Activated CD4-positive, CD25-positive, alpha-beta regulatory T cell treated with anti-CD3 and anti-CD28 coated beads, Interleukin-2, amount 50 U/mL, for 72 hours (primary cell): ENCODE data around the gene LETM1.
A peak's percentile ranks its signal among the peaks of the same experiment; 100 is the strongest.

ENCODE experiments used
- DNase-seq: peaks from one replicate; pipeline ENCODE4 v3.0.0; 2021

LETM1 gene

GRCh38 chr4:1823545-1823932 lies 32.4 kb downstream of the LETM1 start:
- DNase-seq, result no peak

DNA sequence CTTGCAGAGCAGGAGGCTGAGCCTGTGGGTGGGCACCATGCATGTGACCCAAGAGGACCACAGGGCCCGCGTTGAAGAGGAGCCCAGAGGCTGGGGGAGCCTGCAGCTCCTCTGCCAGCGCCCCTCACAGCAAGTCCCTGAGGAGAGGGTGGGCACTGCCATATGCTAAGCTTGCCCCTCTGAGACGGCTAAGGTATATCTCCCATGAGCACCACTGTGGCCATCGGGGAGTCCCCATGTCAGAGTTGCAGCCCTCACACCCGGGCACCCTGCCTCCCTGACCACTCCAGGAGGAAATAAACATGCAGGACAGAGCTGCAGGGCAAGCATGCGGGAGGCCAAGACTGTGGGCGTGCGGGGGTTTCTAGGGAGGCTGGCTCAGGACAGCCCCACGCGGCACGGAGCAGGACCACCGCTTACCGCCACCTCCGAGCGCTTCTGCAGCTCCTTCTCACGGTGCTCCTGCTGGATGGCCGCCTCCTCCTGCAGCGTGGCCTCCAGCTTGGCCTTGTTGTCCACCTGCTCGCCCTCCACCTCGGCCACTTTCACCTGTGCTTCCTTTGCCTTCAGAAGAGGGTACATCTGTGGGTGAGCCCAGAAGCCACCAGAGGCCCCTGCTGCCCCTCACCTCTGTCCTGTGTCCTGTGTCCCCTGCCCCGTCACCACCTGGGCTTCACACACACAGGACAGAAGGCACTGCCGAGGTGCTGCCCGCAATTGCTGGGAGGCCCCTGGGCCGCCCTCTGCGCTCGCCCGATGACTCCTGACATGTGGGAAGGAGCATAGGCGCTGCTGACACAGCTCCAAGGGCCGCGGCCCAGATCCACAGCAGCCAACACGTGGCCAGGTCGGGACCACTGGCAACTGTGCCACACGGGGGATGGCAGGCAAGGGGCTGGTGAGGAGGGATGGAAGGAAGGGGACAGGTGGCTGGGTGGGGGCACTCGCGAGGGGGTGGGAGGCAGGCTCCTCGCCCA lies 33.1 kb downstream of the LETM1 start:
- DNase-seq, result no peak

GRCh38 chr4:1821679-1822567 lies 34.0 kb downstream of the LETM1 start:
- DNase-seq, result no peak

GRCh38 chr4:1819816-1820215 lies 36.1 kb downstream of the LETM1 start:
- DNase-seq, result no peak

DNA sequence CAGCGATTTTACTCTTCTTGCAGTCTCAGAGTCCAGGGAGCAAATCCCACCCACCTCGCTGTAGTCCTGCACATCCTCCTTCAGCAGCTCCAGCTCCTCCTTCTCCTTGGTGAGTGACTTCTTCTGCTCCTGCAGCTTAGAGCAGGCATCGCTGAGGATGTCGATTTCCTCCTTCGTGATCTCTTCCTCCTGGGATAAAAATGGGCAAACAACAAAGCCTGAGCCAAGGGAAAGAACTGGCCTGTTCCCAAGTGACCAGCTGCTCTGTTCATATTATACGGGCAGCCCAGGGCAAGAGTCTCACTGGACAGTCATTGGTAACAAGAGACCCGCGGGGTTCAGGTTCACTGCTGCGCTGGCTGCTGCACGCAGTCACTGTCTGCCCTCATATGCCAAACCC lies 36.7 kb downstream of the LETM1 start:
- DNase-seq, result no peak

DNA sequence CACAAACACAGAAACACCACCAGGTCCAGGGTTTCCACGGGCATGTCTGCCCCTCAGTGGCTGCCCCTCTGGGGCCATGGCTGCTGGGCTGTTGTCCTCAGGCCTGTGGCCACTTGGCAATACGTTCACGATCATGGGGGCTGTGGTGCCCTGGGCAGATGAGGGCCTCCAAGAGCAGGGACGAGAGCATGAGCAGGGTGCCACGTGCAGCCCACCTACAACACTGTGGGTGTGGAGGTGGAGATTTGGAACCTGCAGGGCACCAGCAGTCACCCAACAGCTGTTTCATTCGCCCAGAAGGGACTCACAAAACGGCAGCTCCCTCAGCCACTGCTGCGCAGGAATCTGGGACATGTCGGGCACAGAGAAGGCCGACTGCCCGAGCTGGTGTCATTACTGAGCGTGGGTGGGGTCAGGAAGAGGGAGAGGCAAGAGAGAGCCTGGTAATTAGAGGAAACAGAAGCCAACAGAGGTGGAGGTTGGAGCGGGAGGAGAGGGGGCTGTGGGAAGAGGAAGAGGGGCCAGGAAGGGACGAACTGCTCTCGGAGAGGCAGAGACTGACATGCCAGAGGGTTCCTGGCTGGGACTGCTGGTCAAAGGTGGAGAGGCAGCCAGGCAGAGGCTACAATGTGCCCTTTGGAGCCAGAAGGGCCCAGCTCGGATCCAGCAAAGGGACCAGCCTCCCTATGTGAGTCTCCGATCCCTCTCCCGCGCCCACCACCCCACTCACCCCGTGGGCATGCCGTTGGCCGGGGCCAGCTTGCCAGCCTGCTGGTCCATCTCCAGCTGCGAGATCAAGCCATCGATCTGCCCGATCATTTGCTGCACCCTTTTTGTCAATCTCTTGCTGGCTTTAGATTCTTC lies 39.7 kb downstream of the LETM1 start:
- no peak for DNase-seq

DNA sequence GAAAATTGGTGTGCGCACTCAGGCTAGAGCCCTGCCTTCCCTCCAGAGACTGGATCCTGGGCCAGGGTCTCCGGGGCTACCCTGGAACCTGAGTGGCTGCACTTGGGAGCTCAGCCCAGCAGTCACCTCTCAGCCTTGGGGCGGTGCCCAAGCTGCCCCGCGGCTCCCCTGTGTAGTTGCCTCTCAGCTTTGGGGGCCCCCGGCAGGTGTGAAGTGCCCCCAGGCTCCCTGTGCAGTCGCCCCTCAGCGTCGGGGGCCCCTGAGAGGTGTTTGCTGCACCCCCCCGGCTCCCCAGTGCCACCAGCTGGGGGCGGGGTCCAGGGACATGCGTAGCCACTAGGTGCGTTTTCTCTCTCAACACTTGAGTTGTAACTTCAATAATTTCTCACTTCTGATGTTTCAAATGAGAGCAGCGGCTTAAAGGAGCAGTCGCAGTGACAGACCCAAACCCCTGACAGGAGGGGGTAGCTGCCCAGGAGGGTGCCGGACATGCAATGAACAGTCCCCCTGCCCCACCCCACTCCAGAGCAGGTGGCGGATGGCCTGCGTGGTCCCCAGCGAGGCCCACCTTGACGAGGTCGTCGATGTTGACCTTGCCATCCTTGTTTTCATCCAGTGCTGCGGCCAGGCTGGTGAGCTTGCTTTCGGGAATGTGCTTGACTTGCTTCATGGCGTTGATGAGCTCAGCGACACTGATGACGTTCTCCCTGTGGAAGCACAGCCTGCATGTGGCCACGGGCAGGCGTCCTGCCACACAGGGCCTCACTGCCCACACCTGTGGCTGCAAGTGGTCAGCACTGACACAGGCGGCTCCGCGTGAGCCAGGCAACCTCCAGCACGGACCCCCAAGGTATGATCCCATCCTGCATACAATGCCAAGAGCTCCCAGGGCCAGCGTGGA lies 40.6 kb downstream of the LETM1 start:
- DNase-seq, result no peak

- DNase-seq, result no peak
Measured at GRCh38 chr4:1814453-1814852, 41.5 kb downstream of the LETM1 start.

GRCh38 chr4:1813915-1814314 lies 42.0 kb downstream of the LETM1 start:
- DNase-seq, result no peak

DNA sequence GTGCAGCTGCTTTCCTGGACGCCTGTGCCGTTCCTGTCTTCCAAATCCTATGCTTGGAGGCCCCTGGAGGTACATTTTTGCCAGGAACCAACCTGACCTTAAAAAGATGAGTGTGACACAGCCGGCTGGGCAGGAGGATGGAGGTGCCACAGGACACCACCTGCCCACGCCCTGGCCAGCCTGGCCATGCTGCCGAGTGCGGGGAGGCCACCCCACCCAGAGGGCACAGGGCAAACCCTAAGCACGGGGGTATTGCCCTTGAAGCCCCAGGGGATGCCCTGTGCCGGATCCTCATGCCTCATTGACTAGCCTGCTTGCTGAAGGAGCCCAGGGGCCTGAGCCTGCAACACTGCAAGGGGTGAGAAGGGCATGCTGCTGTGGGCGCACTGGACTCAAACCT lies 42.7 kb downstream of the LETM1 start:
- no peak for DNase-seq

- no peak for DNase-seq
Measured at GRCh38 chr4:1812720-1813119, 43.2 kb downstream of the LETM1 start.

DNA sequence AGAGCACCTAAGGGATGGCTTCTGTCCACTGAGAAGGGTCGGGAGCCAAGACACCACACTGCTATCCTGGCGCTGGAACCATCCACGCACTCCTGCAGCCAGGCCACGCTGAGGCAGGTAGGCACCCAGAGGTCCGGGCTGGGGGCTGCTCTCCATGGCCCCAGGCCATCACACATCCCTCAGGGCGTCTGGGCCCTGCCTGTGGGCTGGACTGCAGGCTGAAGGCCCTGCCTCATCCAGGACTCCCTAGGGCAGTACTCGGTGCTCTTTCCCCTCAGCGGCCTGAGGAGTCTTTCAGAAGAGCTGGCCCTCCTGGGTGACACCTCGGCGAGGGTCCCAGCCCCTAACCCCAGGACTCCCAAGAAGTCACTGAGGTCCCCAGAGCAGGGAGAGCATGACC lies 45.2 kb downstream of the LETM1 start:
- DNase-seq, result no peak

DNA sequence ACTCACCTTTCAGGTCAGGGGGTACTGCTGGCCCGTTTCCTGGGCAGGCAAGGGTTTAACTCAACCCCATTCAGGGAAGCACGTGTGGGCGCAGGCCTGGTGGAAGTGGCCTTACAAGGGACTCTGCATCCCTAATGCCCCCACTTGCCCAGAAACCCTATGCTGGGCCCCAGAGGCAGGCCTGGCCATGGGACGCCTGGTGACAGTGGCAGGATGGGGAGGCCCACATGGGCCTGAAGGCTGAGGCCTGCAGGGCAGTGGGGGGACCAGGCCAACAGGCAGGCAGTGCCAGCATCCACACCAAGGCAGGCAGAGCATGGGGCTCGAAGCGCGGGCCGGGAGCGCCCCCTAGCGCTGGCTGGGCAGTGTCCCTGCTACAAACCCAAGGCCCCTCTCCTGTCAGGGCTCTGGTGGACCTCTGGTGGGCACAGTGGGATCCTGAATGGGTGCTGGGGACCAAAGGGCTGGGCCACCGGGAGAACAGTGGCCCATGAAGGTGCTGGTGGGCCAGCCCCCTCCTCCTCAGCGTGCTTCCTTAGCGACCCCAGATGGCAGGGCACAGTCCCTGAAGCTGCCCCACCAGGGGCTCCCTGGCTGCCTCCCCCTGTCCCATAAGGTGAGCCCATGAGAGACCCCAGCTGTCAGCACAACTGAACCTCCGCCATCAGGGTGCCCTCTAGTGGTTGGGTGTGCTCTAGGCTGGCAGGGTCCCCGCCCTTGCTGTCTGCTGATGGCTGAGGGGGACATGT lies 46.0 kb downstream of the LETM1 start:
- peak; percentile 81 for DNase-seq

DNA sequence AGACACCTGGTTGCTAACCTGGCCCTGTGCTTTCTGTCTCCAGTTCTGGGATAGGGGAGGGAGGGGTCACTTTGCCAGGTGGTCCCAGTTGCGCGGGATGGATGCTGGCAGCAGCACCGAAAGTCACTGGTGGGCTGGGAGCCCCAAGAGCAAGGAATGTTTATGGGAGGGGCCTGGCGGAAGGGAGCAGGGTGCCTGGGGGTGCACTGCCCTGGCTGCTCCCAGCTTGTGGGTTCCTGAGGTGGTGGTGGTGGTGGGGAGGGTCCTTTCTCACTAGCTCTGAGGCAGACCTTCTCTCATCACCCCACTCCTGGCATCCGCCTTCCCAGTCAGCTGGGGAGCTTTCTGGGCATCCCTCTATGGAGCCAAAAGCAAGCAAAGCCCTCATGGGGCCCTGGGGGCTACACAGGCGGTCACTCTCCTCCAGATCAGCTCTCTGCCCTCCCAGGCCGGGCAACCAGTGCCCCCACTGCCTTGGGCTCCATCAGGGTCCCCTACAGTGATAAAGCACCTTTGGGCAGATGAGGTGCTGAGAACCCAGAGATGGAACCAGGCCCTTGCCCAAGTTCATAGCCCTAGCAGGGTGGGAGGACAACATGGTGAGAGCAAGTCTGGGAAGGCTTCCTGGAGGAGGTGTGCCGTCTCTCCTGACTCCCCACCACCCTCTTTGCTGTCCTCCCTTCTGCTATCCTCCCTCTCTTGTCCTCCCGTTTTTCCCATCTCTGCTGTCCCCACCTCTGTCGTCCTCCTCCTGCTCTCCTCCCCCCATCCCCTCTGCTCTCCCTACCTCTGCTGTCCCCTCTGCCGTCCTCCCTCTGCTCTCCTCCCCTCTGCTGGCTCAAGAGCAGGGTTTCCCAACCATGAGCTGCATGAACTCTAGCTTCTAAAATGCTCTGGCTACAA lies 46.9 kb downstream of the LETM1 start:
- no peak for DNase-seq

- DNase-seq, result no peak
Measured at GRCh38 chr4:1808396-1808795, 47.6 kb downstream of the LETM1 start.

DNA sequence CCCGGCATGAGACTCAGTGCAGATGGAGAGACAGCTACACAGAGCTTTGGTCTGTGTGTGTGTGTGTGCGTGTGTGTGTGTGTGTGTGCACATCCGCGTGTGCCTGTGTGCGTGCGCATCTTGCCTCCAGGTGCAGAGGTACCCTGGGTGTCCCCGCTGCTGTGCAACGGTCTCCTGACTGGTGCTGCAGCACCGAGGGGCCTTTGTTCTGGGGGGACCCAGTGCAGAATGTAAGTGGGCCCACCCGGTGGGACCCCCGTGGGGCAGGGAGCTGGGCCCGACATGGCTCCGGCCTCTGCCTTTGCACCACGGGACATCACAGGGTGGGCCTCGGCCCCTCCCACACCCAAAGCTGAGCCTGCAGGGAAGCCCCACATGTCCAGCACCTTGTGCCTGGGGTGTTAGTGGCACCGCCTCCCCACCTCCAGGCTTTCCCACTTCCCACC lies 48.6 kb downstream of the LETM1 start:
- DNase-seq, result no peak

DNA sequence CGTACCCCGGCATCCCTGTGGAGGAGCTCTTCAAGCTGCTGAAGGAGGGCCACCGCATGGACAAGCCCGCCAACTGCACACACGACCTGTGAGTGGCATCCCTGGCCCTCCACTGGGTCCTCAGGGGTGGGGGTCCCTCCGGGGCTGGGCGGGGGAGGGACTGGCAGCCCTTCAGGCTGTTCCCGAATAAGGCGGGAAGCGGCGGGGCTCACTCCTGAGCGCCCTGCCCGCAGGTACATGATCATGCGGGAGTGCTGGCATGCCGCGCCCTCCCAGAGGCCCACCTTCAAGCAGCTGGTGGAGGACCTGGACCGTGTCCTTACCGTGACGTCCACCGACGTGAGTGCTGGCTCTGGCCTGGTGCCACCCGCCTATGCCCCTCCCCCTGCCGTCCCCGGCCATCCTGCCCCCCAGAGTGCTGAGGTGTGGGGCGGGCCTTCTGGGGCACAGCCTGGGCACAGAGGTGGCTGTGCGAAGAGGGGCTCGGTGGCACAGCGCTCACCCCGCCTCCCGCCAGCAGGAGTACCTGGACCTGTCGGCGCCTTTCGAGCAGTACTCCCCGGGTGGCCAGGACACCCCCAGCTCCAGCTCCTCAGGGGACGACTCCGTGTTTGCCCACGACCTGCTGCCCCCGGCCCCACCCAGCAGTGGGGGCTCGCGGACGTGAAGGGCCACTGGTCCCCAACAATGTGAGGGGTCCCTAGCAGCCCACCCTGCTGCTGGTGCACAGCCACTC lies 49.2 kb downstream of the LETM1 start:
- DNase-seq, result no peak

DNA sequence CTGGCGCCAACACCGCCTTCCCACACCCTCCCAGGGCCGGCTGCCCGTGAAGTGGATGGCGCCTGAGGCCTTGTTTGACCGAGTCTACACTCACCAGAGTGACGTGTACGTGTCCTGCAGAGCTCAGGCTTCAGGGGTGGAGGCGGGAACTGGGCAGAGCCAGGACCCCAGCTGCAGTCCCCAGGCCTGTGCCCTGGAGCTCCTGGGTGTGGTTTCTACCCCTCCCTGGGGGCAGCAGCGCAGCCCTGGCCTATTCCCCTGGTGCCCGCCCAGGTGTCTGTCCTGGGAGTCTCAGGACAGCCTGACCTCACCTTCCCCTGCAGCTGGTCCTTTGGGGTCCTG lies 49.8 kb downstream of the LETM1 start:
- DNase-seq, result no peak
